ENCODE results near the gene MAST4.

The MAST4 gene

DNA sequence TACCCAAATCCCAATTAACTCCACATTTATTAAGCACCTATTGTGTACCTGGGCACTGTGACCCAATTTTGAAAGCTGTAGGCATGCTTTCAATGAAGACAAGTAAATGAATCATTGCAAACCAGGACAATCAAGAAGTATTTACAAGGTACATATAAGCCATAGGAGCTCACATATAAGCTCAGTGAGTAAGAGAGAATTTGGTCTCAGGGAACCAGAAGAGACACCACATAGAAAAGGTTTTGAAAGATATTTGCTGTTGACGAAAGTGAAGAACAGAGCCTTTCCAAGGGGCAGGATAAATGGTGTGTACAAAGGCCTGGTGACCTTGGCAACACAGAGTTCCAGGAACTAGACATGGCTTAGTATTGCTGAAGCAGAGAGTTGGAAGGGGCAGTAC lies 412.8 kb downstream of the MAST4 start:
- H3K4me3 ChIP-seq (replicated peaks in 1 of 2; ENCODE audit: low read depth in 2 of 2, low read length in 2 of 2): no peak overlapping the region
- no peak for DNase-seq (ENCODE audit: low read depth in 2 of 2)
- TF ChIP-seq, protein P1, sequence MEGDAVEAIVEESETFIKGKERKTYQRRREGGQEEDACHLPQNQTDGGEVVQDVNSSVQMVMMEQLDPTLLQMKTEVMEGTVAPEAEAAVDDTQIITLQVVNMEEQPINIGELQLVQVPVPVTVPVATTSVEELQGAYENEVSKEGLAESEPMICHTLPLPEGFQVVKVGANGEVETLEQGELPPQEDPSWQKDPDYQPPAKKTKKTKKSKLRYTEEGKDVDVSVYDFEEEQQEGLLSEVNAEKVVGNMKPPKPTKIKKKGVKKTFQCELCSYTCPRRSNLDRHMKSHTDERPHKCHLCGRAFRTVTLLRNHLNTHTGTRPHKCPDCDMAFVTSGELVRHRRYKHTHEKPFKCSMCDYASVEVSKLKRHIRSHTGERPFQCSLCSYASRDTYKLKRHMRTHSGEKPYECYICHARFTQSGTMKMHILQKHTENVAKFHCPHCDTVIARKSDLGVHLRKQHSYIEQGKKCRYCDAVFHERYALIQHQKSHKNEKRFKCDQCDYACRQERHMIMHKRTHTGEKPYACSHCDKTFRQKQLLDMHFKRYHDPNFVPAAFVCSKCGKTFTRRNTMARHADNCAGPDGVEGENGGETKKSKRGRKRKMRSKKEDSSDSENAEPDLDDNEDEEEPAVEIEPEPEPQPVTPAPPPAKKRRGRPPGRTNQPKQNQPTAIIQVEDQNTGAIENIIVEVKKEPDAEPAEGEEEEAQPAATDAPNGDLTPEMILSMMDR (IDR thresholded peaks at IDR 0.05; ENCODE audit: low read depth, low read length): no peak

DNA sequence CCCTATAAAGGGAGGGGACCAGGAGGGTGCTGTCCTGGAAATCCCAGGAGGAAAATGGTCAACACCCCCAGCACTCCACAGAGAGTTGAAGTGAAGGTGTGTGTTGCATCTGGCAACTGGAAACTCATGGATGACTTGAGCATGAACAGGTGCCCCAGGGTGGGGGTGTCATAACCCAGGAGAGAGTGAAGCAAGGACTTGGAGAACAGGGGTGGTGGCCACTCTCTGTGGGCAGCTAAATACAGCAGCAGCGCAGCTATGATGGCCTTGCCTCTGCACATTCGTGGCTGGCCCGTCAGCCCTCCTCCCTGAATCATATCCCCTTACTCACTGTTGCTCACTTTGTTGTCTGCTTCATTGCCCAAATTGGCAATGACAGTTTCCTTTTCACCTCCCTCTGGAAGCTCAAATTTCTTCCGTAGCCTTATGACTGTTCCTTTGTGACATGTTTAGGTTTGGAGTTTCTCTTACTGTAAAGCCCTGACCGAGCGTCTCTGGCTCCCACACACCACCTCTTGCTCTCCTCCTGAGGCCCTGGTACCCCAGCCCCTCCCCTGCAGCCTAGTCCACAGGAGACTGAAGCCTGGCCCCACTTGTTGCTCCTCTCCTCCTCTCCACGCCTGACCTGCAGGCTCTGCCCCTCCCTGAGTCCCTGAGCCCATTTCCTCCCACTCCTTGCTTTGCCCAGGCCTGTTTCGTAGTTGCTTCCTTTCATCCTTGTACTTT lies 414.7 kb downstream of the MAST4 start:
- peak overlapping the region in 1 of 2 donors; percentile 36 for H3K4me3 ChIP-seq (replicated peaks in 1 of 2; ENCODE audit: low read depth in 2 of 2, low read length in 2 of 2)
- TF ChIP-seq, protein P1 (IDR thresholded peaks at IDR 0.05; ENCODE audit: low read depth, low read length): no peak
- peak; percentile 51 to 94 for DNase-seq (ENCODE audit: low read depth in 2 of 2)

DNA sequence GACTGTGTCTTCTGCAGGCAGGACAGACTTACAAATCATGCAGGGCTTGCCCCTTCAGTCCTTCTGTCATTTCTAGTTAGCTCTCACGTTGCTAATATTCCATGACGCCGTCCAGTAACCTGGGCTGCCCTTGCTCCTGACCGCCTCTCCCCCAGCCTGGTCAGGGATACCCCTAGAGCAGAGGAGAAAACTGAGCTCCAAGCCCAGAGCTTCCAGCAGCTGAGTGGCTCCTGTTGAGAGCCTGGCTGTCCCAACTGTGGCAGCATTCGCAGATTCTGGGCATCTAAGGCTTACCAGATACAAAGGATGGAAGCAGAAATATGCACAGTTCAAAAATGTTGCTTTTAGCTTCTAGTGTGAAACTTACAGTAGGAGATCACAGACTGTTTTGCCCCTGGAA lies 415.2 kb downstream of the MAST4 start:
- DNase-seq (ENCODE audit: low read depth in 2 of 2): no peak
- peak overlapping the region in 1 of 2 donors; percentile 36 for H3K4me3 ChIP-seq (replicated peaks in 1 of 2; ENCODE audit: low read depth in 2 of 2, low read length in 2 of 2)
- TF ChIP-seq, protein P1 (IDR thresholded peaks at IDR 0.05; ENCODE audit: low read depth, low read length): no peak

DNA sequence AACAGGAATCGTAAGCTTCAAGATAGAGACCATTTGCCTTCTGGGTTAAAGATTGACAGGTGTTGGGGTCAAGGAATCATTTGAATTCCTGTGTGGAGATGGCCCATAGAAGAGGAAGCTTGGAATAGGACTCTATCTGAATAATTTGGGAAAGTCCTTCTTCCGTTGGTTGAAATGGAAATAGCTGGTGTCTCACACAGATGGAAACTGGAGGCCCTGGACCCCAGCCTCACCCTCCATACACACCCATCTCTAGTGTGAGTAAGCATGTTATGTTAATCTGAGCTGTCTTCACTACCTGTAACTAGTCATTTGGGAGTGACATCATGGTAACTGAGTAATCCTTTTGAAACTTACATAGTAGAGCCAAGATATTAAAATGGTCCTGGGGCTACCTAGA lies 416.0 kb downstream of the MAST4 start:
- no peak overlapping the region for H3K4me3 ChIP-seq (replicated peaks in 1 of 2; ENCODE audit: low read depth in 2 of 2, low read length in 2 of 2)
- TF ChIP-seq, protein P1 (IDR thresholded peaks at IDR 0.05; ENCODE audit: low read depth, low read length): no peak
- DNase-seq (ENCODE audit: low read depth in 2 of 2): peak in 1 of 2 donors; percentile 69

DNA sequence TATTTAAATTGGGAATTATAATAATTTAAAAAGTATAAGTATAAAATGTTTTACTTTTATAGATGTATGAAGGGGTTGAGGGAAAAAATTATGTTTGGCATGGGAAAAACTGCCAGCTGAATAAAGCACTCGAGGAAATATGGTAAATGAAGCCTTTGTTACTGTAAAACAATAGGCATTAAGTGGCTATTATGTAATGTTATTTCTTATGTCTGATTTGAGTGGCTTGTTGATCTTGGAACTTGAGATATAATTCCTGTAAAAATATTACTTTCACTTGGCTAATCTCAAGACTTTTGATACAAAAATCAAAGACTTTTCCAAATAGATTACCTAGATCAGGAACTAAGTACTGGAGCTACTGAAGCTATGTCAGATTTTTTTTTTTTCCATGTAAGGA lies 417.5 kb downstream of the MAST4 start:
- H3K4me3 ChIP-seq (replicated peaks in 1 of 2; ENCODE audit: low read depth in 2 of 2, low read length in 2 of 2): no peak overlapping the region
- TF ChIP-seq, protein P1 (IDR thresholded peaks at IDR 0.05; ENCODE audit: low read depth, low read length): no peak
- DNase-seq (ENCODE audit: low read depth in 2 of 2): no peak

DNA sequence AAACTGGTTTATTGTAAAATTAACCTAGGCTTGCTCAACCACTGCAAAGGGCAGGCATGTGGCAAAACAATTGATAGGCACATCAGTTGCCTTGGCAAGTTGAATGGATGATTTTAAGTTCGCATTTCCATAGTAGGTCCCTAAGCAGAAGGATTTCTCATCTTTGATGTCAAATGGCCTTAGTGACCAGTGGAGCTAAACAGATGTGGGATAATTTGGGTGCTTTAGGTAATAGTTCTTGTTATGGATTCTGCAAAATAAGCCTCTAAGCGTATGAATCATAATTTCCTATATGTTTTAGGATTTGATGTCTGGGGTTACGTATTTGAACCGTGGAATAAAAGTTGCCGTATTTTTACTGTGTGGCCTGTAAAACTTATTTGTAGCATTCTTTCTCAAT lies 418.0 kb downstream of the MAST4 start:
- TF ChIP-seq, protein P1 (IDR thresholded peaks at IDR 0.05; ENCODE audit: low read depth, low read length): no peak
- H3K4me3 ChIP-seq (replicated peaks in 1 of 2; ENCODE audit: low read depth in 2 of 2, low read length in 2 of 2): no peak overlapping the region
- DNase-seq (ENCODE audit: low read depth in 2 of 2): no peak
